Measurements from ENCODE around the gene GRID1. TPM values are rescaled to one million over a fixed set of nuclear protein-coding genes. Genes with fewer than 3 reads are reported as not detected.

The GRID1 gene
- total RNA-seq, 1 donor from 2014 or later = under 0.01 TPM

- no peaks in the 10 kb centered on the region for H3K36me3 ChIP-seq (ENCODE audit: control insufficient read depth, insufficient read depth, low read length)
- H3K4me3 ChIP-seq (ENCODE audit: low read depth, low read length) = no peak overlapping the region
- FAIRE-seq (no peak), DNase-seq (ENCODE audit: low read depth) (no peak)
- H3K27me3 ChIP-seq (ENCODE audit: control insufficient read depth, insufficient read depth, low read length) = no peaks in the 10 kb centered on the region
- TF ChIP-seq CTCF (IDR thresholded peaks at IDR 0.05; ENCODE audit: insufficient read depth, low read length, severe bottlenecking) = no peak
Measured at GRCh38 chr10:86013568-86013967, 353.0 kb downstream of the GRID1 start.

- H3K36me3 ChIP-seq (ENCODE audit: control insufficient read depth, insufficient read depth, low read length) = no peaks in the 10 kb centered on the region
- DNase-seq (ENCODE audit: low read depth) (no peak), FAIRE-seq (no peak)
- no peak for TF ChIP-seq CTCF (IDR thresholded peaks at IDR 0.05; ENCODE audit: insufficient read depth, low read length, severe bottlenecking)
- H3K4me3 ChIP-seq (ENCODE audit: low read depth, low read length) = no peak overlapping the region
- H3K27me3 ChIP-seq (ENCODE audit: control insufficient read depth, insufficient read depth, low read length) = no peaks in the 10 kb centered on the region
Measured at GRCh38 chr10:86007171-86007570, 359.4 kb downstream of the GRID1 start.

DNA sequence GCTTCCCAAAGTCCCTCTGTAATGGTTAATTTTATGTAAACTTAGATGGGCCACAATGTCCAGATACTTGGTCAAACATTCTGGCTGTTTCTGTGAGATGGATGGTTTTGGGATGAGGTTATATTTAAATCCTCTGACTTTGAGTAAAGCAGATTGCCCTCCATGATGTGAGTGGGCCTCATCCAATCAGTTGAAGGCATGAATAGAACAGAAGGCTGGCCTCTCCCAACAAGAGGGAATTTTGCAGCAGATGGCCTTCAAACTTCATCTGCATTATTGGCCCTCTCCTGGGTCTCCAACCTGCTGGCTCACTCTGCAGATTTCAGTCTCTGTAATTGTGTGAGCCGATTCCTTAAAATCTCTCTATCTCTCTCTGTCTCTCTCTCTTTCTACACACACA, 362.3 kb downstream of the GRID1 start:
- Histone ChIP-seq H3K4me3 (ENCODE audit: low read depth, low read length) (no peak overlapping the region), H3K27me3 (ENCODE audit: control insufficient read depth, insufficient read depth, low read length) (no peaks in the 10 kb centered on the region), H3K36me3 (ENCODE audit: control insufficient read depth, insufficient read depth, low read length) (no peaks in the 10 kb centered on the region)
- no peak for TF ChIP-seq CTCF (IDR thresholded peaks at IDR 0.05; ENCODE audit: insufficient read depth, low read length, severe bottlenecking)
- FAIRE-seq = no peak
- DNase-seq (ENCODE audit: low read depth) = no peak

DNA sequence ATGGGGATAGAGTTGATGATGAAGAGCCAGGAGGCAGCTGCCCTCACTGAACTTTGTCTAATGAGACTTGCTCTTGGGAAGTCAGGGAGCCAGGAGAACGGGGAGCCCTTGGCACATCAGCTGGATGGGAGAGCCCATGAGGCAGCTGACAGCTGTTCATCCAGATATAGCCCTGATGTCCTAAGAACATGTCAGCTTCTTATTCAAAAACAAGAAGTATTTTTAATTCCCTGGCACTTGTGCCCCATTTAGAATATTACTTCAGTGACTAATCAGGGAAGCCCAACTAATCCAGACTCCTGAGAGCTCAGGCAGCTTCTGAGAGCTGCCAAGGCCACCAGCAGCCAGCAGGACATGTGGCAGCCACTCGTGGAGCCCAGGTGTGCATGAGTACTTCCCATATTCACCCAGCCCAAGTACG, 363.4 kb downstream of the GRID1 start:
- H3K36me3 ChIP-seq (ENCODE audit: control insufficient read depth, insufficient read depth, low read length) = no peaks in the 10 kb centered on the region
- no peak for FAIRE-seq
- no peak overlapping the region for H3K4me3 ChIP-seq (ENCODE audit: low read depth, low read length)
- TF ChIP-seq CTCF (IDR thresholded peaks at IDR 0.05; ENCODE audit: insufficient read depth, low read length, severe bottlenecking) = no peak
- no peak for DNase-seq (ENCODE audit: low read depth)
- H3K27me3 ChIP-seq (ENCODE audit: control insufficient read depth, insufficient read depth, low read length) = no peaks in the 10 kb centered on the region

DNA sequence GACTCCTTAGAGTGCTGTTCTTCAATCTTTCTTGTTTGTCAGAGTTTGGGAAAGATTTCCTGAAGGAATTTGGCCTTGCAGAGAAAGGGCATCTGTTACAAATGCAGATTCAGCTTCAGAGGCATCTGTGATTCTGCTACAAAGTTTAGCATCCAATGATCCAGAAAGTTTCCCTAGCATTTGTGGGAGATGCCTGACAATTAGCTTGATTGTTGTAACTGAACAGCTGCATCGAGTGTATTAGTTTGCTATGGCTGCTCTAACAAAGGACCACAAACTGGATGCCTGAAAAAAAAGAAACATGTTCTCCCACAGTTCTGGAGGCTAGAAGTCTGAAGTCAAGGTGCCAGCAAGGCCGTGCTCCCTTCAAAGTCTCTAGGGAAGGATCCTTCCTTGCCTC, 365.1 kb downstream of the GRID1 start:
- no peak for TF ChIP-seq CTCF (IDR thresholded peaks at IDR 0.05; ENCODE audit: insufficient read depth, low read length, severe bottlenecking)
- FAIRE-seq (no peak), DNase-seq (ENCODE audit: low read depth) (no peak)
- Histone ChIP-seq H3K27me3 (ENCODE audit: control insufficient read depth, insufficient read depth, low read length) (no peaks in the 10 kb centered on the region), H3K36me3 (ENCODE audit: control insufficient read depth, insufficient read depth, low read length) (no peaks in the 10 kb centered on the region), H3K4me3 (ENCODE audit: low read depth, low read length) (no peak overlapping the region)

DNA sequence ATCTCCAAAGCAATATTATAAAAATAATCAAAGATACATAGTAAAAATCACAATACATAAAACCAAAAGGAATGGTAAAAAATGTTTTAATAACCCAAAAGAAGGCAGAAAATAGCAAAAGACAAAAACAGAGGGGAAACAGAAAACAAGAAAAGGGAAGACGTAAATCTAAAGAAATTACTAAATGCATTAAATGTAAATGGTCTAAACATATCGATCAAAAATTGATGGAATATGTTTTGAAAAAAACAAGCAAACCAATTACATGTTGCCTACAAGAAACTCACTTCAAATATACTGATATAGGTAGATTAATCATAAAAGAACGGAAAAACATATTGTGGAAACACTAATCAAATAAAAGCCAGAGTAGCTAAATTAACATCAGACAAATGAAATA, 369.1 kb downstream of the GRID1 start:
- FAIRE-seq (no peak), DNase-seq (ENCODE audit: low read depth) (no peak)
- no peak for TF ChIP-seq CTCF (IDR thresholded peaks at IDR 0.05; ENCODE audit: insufficient read depth, low read length, severe bottlenecking)
- no peak overlapping the region for H3K4me3 ChIP-seq (ENCODE audit: low read depth, low read length)
- H3K27me3 ChIP-seq (ENCODE audit: control insufficient read depth, insufficient read depth, low read length) = no peaks in the 10 kb centered on the region
- no peaks in the 10 kb centered on the region for H3K36me3 ChIP-seq (ENCODE audit: control insufficient read depth, insufficient read depth, low read length)

Data from bronchial epithelial cell (primary cell).